ENCODE results near the gene EIF3F. TPM values are rescaled to one million over a fixed set of nuclear protein-coding genes. Genes with fewer than 3 reads are reported as not detected.
"Not testable (repeated sequence)": the region's sequence is repeated elsewhere in the genome, so short reads cannot be mapped to it uniquely, and the experiment has no call there.

The EIF3F gene
- total RNA-seq, 2 experiments from 2014 or later = 270 to 289 TPM

- ChIA-PET POLR2A (no interaction called here), CTCF (interaction anchor here (0.6 to 1.3 kb wide), 3 partner anchors 10 to 153 kb away, joined by 3 to 7 read pairs (median 3); partner anchors contain the start of gene EIF3F)
- DNase-seq (no peak), ATAC-seq (no peak)
- Mint-ChIP-seq H3K36me3 (ENCODE audit: low read depth) (no peaks in the 10 kb centered on the region), H3K27me3 (peaks cover 14% of the 10 kb centered on the region), H3K4me1 (no peaks in the 10 kb centered on the region), H3K27ac (no peak overlapping the region), H3K9me3 (ENCODE audit: low read depth) (no peaks in the 10 kb centered on the region), H3K4me3 (no peak overlapping the region)
- intact Hi-C loops (cut with DNase I, micrococcal nuclease) = no loop called here
Measured at GRCh38 chr11:7968686-7969085, 18.5 kb upstream of the EIF3F start.

- no peak overlapping the region for H3K4me3 Mint-ChIP-seq
- CTCF ChIA-PET = no interaction called here
- DNase-seq = no peak
Measured at GRCh38 chr11:7969756-7970646, 17.1 kb upstream of the EIF3F start.

GRCh38 chr11:7971846-7972245 is 15.3 kb upstream of the EIF3F start:
- ChIA-PET POLR2A (no interaction called here), CTCF (no interaction called here)
- DNase-seq (no peak), ATAC-seq (no peak)
- no peaks in the 10 kb centered on the region for H3K4me1 Mint-ChIP-seq
- no peaks in the 10 kb centered on the region for H3K36me3 Mint-ChIP-seq (ENCODE audit: low read depth)
- peaks cover 13% of the 10 kb centered on the region for H3K27me3 Mint-ChIP-seq
- intact Hi-C loops (cut with DNase I, micrococcal nuclease) = no loop called here
- H3K9me3 Mint-ChIP-seq (ENCODE audit: low read depth) = no peaks in the 10 kb centered on the region
- H3K27ac Mint-ChIP-seq = no peak overlapping the region
- H3K4me3 Mint-ChIP-seq = no peak overlapping the region

More at GRCh38 chr11:7969756-7970646, 17.1 kb upstream of the EIF3F start:
- Mint-ChIP-seq H3K27me3 (peaks cover 14% of the 10 kb centered on the region), H3K4me1 (no peaks in the 10 kb centered on the region), H3K36me3 (ENCODE audit: low read depth) (no peaks in the 10 kb centered on the region), H3K27ac (no peak overlapping the region), H3K9me3 (ENCODE audit: low read depth) (no peaks in the 10 kb centered on the region)
- POLR2A ChIA-PET = interaction anchor here (0.6 kb wide), 1 partner anchor 24 kb away, joined by 3 read pairs; no protein-coding TSS in a partner anchor
- no peak for ATAC-seq
- intact Hi-C loops (cut with DNase I, micrococcal nuclease) = no loop called here

GRCh38 chr11:7973011-7973410 is 14.1 kb upstream of the EIF3F start:
- Mint-ChIP-seq H3K27ac (no peak overlapping the region), H3K36me3 (ENCODE audit: low read depth) (no peaks in the 10 kb centered on the region), H3K4me3 (no peak overlapping the region), H3K4me1 (no peaks in the 10 kb centered on the region), H3K9me3 (ENCODE audit: low read depth) (no peaks in the 10 kb centered on the region), H3K27me3 (peaks cover 10% of the 10 kb centered on the region)
- intact Hi-C loops (cut with DNase I, micrococcal nuclease) = no loop called here
- ChIA-PET POLR2A (no interaction called here), CTCF (interaction anchor here (0.6 kb wide), 1 partner anchor 379 kb away, joined by 4 read pairs; no protein-coding TSS in a partner anchor)
- no peak for ATAC-seq
- DNase-seq = no peak

GRCh38 chr11:7974668-7975067 is 12.5 kb upstream of the EIF3F start:
- H3K27ac Mint-ChIP-seq = no peak overlapping the region
- no peaks in the 10 kb centered on the region for H3K9me3 Mint-ChIP-seq (ENCODE audit: low read depth)
- intact Hi-C loops (cut with DNase I, micrococcal nuclease) = no loop called here
- peaks cover 5% of the 10 kb centered on the region for H3K27me3 Mint-ChIP-seq
- H3K4me3 Mint-ChIP-seq = no peak overlapping the region
- no peaks in the 10 kb centered on the region for H3K36me3 Mint-ChIP-seq (ENCODE audit: low read depth)
- ATAC-seq (no peak), DNase-seq (no peak)
- CTCF ChIA-PET = interaction anchor here (1.7 to 3.0 kb wide), 2 partner anchors 12 to 82 kb away, joined by 5 to 17 read pairs; partner anchors contain the start of gene EIF3F
- no peaks in the 10 kb centered on the region for H3K4me1 Mint-ChIP-seq
- POLR2A ChIA-PET = no interaction called here

- Mint-ChIP-seq H3K4me1 (no peaks in the 10 kb centered on the region), H3K27ac (no peak overlapping the region), H3K9me3 (ENCODE audit: low read depth) (no peaks in the 10 kb centered on the region), H3K27me3 (peaks cover 5% of the 10 kb centered on the region), H3K4me3 (no peak overlapping the region), H3K36me3 (ENCODE audit: low read depth) (no peaks in the 10 kb centered on the region)
- ATAC-seq (no peak), DNase-seq (no peak)
- ChIA-PET POLR2A (no interaction called here), CTCF (no interaction called here)
- intact Hi-C loops (cut with DNase I, micrococcal nuclease) = no loop called here
Measured at GRCh38 chr11:7977232-7977917, 9.8 kb upstream of the EIF3F start.

GRCh38 chr11:7981619-7982157 is 5.4 kb upstream of the EIF3F start:
- no peak overlapping the region for H3K27ac Mint-ChIP-seq
- ChIA-PET CTCF (interaction anchor here (0.9 kb wide), 1 partner anchor 15 kb away, joined by 3 read pairs; no protein-coding TSS in a partner anchor), POLR2A (no interaction called here)
- H3K36me3 Mint-ChIP-seq (ENCODE audit: low read depth) = no peaks in the 10 kb centered on the region
- no peak overlapping the region for H3K4me3 Mint-ChIP-seq
- H3K27me3 Mint-ChIP-seq = no peaks in the 10 kb centered on the region
- DNase-seq (no peak), ATAC-seq (no peak)
- H3K4me1 Mint-ChIP-seq = peaks cover 7% of the 10 kb centered on the region
- intact Hi-C loops (cut with DNase I, micrococcal nuclease) = no loop called here
- no peaks in the 10 kb centered on the region for H3K9me3 Mint-ChIP-seq (ENCODE audit: low read depth)

- ChIA-PET CTCF (interaction anchor here (0.9 kb wide), 1 partner anchor 14 kb away, joined by 3 read pairs; no protein-coding TSS in a partner anchor), POLR2A (interaction anchor here (0.6 kb wide), 1 partner anchor 979 kb away, joined by 3 read pairs; no protein-coding TSS in a partner anchor)
- DNase-seq = no peak
- no peaks in the 10 kb centered on the region for H3K36me3 Mint-ChIP-seq (ENCODE audit: low read depth)
- no peaks in the 10 kb centered on the region for H3K27me3 Mint-ChIP-seq
- no peak overlapping the region for H3K27ac Mint-ChIP-seq
- no peaks in the 10 kb centered on the region for H3K9me3 Mint-ChIP-seq (ENCODE audit: low read depth)
- intact Hi-C loops (cut with DNase I, micrococcal nuclease) = no loop called here
- no peak for ATAC-seq
- peaks cover 10% of the 10 kb centered on the region for H3K4me1 Mint-ChIP-seq
- no peak overlapping the region for H3K4me3 Mint-ChIP-seq
Measured at GRCh38 chr11:7982582-7983119, 4.5 kb upstream of the EIF3F start.

- Mint-ChIP-seq H3K4me1 (peaks cover 19% of the 10 kb centered on the region), H3K36me3 (ENCODE audit: low read depth) (peaks cover 3% of the 10 kb centered on the region)
- intact Hi-C loops (cut with DNase I, micrococcal nuclease) = no loop called here
Measured at GRCh38 chr11:7983832-7984590, 3.1 kb upstream of the EIF3F start.

GRCh38 chr11:7987560-7987883 is 385 bp downstream of the EIF3F start:
- not testable (repeated sequence) for ATAC-seq; H3K9me3 Mint-ChIP-seq (ENCODE audit: low read depth)

More at GRCh38 chr11:7983832-7984590, 3.1 kb upstream of the EIF3F start:
- no peak for ATAC-seq
- no peaks in the 10 kb centered on the region for H3K27me3 Mint-ChIP-seq
- H3K4me3 Mint-ChIP-seq = no peak overlapping the region
- DNase-seq = no peak
- CTCF ChIA-PET = interaction anchor here (0.5 to 3.5 kb wide), 4 partner anchors 75 to 190 kb away, joined by 3 to 70 read pairs (median 3); no protein-coding TSS in a partner anchor
- H3K27ac Mint-ChIP-seq = no peak overlapping the region
- POLR2A ChIA-PET = no interaction called here
- no peaks in the 10 kb centered on the region for H3K9me3 Mint-ChIP-seq (ENCODE audit: low read depth)

More at GRCh38 chr11:7987560-7987883, 385 bp downstream of the EIF3F start:
- Mint-ChIP-seq H3K36me3 (ENCODE audit: low read depth) (peaks cover 18% of the 10 kb centered on the region), H3K4me3 (peak overlapping the region; percentile 94), H3K4me1 (peaks cover 37% of the 10 kb centered on the region), H3K27ac (peak overlapping the region; percentile 92)
- intact Hi-C loops (cut with DNase I, micrococcal nuclease) = loop anchor here (1.0 to 2.0 kb wide), 6 partner anchors 32 to 1753 kb away; partner anchors contain the start of genes PPFIBP2 (in 2 of the 2) and FHIP1B (in 1 of the 2)
- POLR2A ChIA-PET, H3K27me3 Mint-ChIP-seq, DNase-seq: not testable (repeated sequence)
- CTCF ChIA-PET = interaction anchor here (0.7 to 3.5 kb wide), 22 partner anchors 9 to 635 kb away, joined by 3 to 70 read pairs (median 5); partner anchors contain the start of genes OR10A3 and RIC3

Data from activated CD4-positive, alpha-beta T cell treated with anti-CD3 and anti-CD28 coated beads for 36 hours (primary cell).